Measurements from ENCODE around the gene BAIAP2L1.
"Not testable (repeated sequence)": the region's sequence is repeated elsewhere in the genome, so short reads cannot be mapped to it uniquely, and the experiment has no call there.

Gene BAIAP2L1

GRCh38 chr7:98399462-98399861, 1.4 kb downstream of the BAIAP2L1 start:
- DNase-seq (ENCODE audit: low read depth in 2 of 2) = no peak

- no peak for DNase-seq (ENCODE audit: low read depth in 2 of 2)
These were observed 2.1 kb downstream of the BAIAP2L1 start for GRCh38 chr7:98398567-98399372.

- no peak for DNase-seq (ENCODE audit: low read depth in 2 of 2)
These were observed 4.1 kb downstream of the BAIAP2L1 start for GRCh38 chr7:98396768-98397167.

GRCh38 chr7:98395951-98396350, 4.9 kb downstream of the BAIAP2L1 start:
- DNase-seq (ENCODE audit: low read depth in 2 of 2) = no peak

GRCh38 chr7:98395481-98395880, 5.4 kb downstream of the BAIAP2L1 start:
- no peak for DNase-seq (ENCODE audit: low read depth in 2 of 2)

- DNase-seq (ENCODE audit: low read depth in 2 of 2) = no peak
These were observed 6.5 kb downstream of the BAIAP2L1 start for GRCh38 chr7:98394377-98394836.

DNA sequence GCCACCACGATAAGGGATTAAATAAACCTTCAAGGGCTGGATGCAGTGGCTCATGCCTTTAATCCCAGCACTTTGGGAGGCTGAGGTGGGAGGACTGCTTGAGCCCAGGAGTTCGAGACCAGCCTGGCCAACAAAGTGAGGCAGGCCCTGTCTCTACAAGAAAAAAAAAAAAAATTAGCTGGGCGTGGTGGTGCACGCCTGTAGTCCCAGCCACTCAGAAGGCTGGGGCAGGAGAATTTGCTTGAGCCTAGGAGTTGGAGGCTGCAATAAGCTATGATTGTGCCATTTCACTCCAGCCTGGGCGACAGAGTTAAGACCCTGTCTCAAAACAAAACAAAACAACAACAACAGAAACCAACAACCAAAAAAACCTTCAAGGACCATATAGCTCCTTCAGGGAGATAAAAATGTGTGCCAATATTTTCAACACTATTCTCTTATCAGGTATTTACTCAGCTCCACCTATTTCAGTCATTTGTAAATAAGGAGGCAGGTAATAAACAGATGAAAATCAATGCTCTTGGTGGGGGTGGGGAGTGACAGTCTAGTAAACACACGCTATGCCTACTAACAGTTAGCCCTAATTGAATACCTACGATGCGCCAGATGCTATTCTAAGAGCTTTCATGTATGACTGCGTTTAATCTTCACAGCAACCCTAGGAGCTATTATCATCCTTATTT, 13.2 kb downstream of the BAIAP2L1 start:
- no peak for DNase-seq (ENCODE audit: low read depth in 2 of 2)

GRCh38 chr7:98387131-98387530, 13.8 kb downstream of the BAIAP2L1 start:
- no peak for DNase-seq (ENCODE audit: low read depth in 2 of 2)

DNA sequence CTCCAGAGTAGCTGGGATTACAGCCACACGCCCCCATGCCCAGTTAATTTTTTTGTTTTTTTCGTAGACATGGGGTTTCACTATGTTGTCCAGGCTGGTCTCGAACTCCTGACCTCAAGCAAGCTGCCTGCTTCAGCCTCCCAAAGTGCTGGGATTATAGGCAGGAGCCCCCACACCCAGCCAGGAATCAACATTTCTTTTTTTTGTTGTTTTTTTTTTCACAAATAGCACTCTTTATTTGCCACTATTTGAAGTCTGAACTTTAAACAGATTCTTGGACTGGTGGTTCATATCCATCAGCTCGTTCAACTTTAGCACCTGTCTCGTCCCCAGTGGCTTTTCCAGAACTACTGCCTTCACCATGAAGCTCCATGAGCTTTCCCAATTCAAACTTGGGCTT, 15.4 kb downstream of the BAIAP2L1 start:
- DNase-seq (ENCODE audit: low read depth in 2 of 2) = not testable (repeated sequence)

- DNase-seq (ENCODE audit: low read depth in 2 of 2) = no peak
These were observed 22.6 kb downstream of the BAIAP2L1 start for GRCh38 chr7:98378210-98378819.

DNA sequence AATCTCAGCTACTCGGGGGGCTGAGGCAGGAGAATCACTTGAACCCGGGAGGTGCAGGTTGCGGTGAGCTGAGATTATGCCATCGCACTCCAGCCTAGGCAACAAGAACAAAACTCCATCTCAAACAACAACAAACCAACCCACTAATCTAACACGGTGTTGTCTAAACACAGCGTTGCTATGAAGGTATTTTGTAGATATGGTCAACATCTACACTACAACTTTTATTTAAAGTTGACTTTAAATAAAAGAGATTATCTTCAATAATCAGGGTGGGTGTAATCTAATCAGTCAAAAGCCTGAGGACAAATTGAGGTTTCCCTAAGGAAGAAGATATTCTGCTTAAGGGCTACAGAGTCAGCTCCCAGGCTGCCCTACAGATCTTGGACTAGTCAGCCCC, 24.2 kb downstream of the BAIAP2L1 start:
- DNase-seq (ENCODE audit: low read depth in 2 of 2) = no peak

DNA sequence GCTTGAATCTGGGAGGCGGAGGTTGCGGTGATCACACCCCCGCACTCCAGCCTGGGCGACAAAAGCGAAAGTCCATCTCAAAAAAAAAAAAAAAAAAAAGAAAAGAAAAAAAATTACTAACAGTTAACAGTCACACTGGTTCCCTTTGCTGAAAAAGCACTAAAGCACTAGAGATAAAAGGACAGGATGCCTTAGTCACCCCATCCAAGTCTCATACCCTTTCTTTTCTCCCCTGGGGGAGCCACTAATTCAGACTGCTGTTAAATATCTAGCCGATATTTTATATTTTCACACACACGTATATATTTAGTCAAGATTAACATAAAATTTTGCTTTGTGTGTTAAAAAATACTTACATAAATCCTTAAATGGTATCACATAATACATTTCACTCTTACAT, 25.2 kb downstream of the BAIAP2L1 start:
- no peak for DNase-seq (ENCODE audit: low read depth in 2 of 2)

DNA sequence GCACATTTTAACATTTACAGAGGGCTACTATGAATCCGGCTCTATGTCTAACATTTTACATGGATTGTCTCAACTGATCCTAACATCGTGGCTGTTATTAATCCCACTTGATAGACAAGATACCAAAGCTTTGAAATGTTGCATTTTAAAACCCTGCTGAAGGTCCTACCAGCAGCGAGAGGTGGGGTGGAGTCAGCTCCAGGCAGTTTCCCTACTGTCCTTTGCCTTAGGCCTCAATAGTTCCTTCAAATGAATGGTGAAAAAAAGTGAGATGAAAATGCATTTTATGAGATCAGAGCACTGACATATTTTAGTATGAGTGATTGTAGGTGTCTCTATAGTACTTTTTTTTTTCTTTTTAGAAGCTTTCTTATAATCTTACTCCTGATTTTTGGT, 26.6 kb downstream of the BAIAP2L1 start:
- DNase-seq (ENCODE audit: low read depth in 2 of 2) = no peak

DNA sequence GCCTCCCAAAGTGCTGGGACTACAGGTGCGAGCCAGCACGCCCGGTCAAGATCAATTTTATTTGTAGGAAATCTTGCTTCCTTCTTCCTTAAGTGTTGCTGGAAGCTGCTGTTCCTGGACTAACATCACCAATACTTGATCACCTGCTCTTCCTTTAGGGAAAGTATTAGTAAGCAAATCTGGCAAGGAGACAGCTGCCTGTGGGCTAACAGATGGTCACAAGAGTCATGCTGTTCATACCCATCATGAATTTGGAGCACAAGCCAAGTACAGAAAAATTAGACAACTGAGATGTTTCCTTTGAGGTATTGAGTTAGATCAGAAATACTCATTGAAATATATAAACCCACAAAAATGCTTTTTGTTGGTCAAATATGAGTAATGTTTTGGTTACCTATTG, 27.9 kb downstream of the BAIAP2L1 start:
- no peak for DNase-seq (ENCODE audit: low read depth in 2 of 2)

DNA sequence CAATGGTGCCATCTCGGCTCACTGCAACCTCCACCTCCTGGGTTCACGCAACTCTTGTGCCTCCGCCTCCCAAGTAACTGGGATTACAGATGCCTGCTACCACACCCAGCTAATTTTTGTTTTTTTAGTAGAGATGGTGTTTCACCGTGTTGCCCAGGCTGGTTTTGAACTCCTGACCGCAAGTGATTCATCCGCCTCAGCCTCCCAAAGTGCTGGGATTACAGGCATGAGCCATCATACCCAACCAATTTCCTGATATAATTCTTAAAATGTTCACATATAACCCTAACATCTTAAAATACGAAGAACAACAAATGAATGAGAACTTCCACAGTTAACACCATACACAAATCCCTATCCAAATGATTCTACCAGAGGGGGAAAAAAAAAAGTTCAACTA, 31.2 kb downstream of the BAIAP2L1 start:
- DNase-seq (ENCODE audit: low read depth in 2 of 2) = no peak

DNA sequence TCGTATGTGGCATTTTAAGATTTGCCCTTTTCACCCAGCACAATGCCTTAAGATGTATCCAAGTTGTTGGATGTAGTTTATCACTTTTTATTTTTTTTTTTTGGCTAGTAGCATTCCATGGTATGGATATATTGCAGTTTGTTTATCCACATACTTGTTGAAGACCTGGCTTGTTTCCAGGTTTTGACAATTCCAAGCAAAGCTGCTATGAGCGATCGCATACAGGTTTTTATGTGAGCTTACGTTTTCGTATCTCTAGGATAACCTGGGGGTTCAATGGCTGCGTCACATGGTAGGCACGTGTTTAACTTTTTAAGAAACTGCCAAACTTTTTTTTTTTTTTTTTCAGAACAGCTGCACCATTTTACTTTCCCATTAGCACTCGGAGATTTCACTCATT, 32.2 kb downstream of the BAIAP2L1 start:
- no peak for DNase-seq (ENCODE audit: low read depth in 2 of 2)

DNA sequence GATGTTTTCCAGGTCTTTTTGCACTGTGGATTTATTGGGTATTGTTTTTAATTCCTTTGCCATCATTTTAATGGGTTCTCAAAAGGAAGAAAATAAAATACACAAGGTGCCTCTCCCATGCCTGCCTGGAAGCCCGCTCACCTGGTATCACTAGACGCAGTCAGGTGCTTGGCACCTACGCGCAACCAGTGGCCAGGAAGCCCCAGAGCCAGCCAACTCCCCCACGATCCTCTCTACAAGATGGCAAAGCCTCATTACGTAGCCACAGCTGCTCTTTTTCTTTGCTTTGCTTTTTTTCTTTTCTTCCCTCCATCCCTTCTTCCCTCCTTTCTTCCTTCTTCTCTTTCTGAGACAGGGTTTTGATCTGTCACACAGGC, 34.3 kb downstream of the BAIAP2L1 start:
- DNase-seq (ENCODE audit: low read depth in 2 of 2) = no peak

GRCh38 chr7:98365863-98366561, 34.9 kb downstream of the BAIAP2L1 start:
- no peak for DNase-seq (ENCODE audit: low read depth in 2 of 2)

DNA sequence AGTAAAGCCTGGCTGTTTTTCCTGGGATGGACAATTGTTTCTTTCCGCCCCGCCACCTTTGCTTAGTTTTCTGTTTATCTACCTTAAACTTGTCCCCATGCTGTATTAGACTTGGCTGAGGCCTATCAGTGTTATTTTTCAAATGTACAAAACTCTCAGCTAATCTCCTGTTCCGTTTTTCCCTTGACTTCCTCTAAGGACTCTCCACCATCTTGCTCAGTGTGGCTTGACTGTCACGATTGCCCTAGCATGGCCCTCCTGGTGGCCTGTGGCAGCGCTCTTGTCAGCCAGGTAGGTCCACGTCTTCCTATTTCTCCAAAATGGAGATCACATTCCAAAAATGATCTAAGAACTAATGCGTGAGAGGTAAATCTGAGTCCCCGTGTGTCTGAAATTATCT, 36.7 kb downstream of the BAIAP2L1 start:
- no peak for DNase-seq (ENCODE audit: low read depth in 2 of 2)

DNA sequence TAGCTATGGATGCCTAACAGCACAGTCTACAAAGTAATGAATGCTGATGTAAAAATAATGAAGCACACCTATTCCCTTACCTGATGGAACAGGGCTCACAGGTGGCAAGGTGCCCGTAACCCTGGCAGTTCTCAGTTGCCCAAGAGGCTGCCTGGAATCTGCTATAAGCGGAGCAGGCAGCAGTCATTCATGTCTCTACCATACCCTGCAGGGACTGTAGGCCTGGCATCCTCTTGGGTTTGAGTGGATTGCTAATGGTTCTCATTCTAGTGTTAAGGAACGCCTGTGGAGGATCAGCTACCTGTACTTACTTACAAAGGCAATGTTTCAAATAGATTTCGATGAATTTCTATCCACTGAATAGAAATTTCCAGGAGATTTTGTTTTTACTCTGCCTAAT, 38.4 kb downstream of the BAIAP2L1 start:
- DNase-seq (ENCODE audit: low read depth in 2 of 2) = no peak

- no peak for DNase-seq (ENCODE audit: low read depth in 2 of 2)
These were observed 40.4 kb downstream of the BAIAP2L1 start for GRCh38 chr7:98360221-98361130.
